Duodenal mucosa (tissue), 2 donors: Measurements from ENCODE around the gene HTR3E.
"Not testable (repeated sequence)": the region's sequence is repeated elsewhere in the genome, so short reads cannot be mapped to it uniquely, and the experiment has no call there.

Experiments
- H3K27ac ChIP-seq: one replicate; pipeline ENCODE4 v1.7.0; 2013; ENCODE audit warnings: low read depth, low read length
- H3K27me3 ChIP-seq, 2 donors: one replicate each; pipeline ENCODE4 v1.7.0; 2013; ENCODE audit warnings: low read length in 2 of 2, control low read depth in 1 of 2; ENCODE audit not compliant: insufficient read depth in 2 of 2, control insufficient read depth in 1 of 2
- H3K36me3 ChIP-seq, 2 donors: one replicate each; pipeline ENCODE4 v1.7.0; 2013; ENCODE audit warnings: low read length in 2 of 2, control low read depth in 1 of 2; ENCODE audit not compliant: insufficient read depth in 2 of 2, control insufficient read depth in 1 of 2
- H3K4me1 ChIP-seq, 2 donors: one replicate each; pipeline ENCODE4 v1.7.0; 2013; ENCODE audit warnings: low read length in 2 of 2, control low read depth in 1 of 2; ENCODE audit not compliant: insufficient read depth in 2 of 2, control insufficient read depth in 1 of 2
- H3K4me3 ChIP-seq, 2 donors: one replicate each; pipeline ENCODE4 v1.7.0; 2013; ENCODE audit warnings: low read length in 2 of 2, low read depth in 1 of 2
- H3K9ac ChIP-seq, 2 donors: one replicate each; pipeline ENCODE4 v1.7.0; 2013; ENCODE audit warnings: low read length in 2 of 2, low read depth in 1 of 2
- H3K9me3 ChIP-seq, 2 donors: one replicate each; pipeline ENCODE4 v1.7.0; 2013; ENCODE audit warnings: low read length in 2 of 2, control low read depth in 1 of 2; ENCODE audit not compliant: control insufficient read depth in 1 of 2

The HTR3E gene

GRCh38 chr3:184149770-184150169 is 52.9 kb downstream of the HTR3E start:
- not testable (repeated sequence) for H3K27ac ChIP-seq, H3K4me3 ChIP-seq, H3K36me3 ChIP-seq, H3K9ac ChIP-seq, H3K9me3 ChIP-seq, H3K4me1 ChIP-seq, H3K27me3 ChIP-seq

DNA sequence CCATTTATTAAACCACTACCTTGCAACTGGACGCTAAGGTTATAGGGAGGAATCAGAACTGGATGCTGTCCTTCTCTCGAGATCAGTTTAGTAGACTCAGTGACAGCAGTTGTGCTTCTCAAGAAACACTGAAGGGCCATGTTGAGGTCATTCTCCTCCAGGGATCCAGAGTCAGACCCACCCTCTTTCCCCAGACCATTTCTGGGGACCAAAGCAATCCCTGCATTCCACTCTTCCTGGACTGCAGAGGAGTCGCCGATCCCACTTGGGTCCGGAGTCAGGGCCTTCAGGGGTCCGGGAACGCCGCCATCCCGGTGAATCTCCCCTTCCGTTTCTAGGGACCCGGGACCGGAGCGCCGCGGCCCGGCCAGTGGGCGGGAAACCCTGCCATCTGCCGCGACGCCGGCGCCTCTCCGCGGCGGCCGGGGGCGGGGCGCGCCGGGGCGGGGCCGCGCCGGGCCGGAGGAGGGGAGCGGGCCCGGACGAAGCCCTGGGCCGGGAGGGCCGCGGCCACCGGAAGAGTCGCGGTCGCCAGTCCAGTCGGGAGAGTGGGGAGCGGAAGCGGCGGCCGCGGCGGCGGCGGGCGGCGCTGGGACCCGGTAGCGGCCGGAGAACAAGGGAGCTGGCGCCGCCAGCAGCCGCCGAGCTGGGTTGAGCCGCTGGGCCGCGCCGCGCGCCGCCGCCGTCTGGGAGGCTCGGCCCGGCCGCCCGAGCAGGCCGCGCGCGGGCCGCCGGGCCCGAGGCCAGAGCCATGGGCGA is 58.2 kb downstream of the HTR3E start, which contains the start of gene DVL3:
Gene DVL3 (plus strand): TSS at position 493 of the 759 bp plus-strand sequence. CDS start 259 bp downstream, at position 752.
- H3K27ac ChIP-seq = peak within 1 kb of the TSS; percentile 65
- H3K4me1 ChIP-seq = peaks cover 16 to 20% of the 10 kb centered on the region in 2 donors
- H3K36me3 ChIP-seq = no peaks in the 10 kb centered on the region
- peak within 1 kb of the TSS; percentile 95 to 97 for H3K4me3 ChIP-seq
- H3K9ac ChIP-seq = peak within 1 kb of the TSS; percentile 71 to 72
- H3K27me3 ChIP-seq = no peaks in the 10 kb centered on the region
- H3K9me3 ChIP-seq = no peaks in the 10 kb centered on the region

DNA sequence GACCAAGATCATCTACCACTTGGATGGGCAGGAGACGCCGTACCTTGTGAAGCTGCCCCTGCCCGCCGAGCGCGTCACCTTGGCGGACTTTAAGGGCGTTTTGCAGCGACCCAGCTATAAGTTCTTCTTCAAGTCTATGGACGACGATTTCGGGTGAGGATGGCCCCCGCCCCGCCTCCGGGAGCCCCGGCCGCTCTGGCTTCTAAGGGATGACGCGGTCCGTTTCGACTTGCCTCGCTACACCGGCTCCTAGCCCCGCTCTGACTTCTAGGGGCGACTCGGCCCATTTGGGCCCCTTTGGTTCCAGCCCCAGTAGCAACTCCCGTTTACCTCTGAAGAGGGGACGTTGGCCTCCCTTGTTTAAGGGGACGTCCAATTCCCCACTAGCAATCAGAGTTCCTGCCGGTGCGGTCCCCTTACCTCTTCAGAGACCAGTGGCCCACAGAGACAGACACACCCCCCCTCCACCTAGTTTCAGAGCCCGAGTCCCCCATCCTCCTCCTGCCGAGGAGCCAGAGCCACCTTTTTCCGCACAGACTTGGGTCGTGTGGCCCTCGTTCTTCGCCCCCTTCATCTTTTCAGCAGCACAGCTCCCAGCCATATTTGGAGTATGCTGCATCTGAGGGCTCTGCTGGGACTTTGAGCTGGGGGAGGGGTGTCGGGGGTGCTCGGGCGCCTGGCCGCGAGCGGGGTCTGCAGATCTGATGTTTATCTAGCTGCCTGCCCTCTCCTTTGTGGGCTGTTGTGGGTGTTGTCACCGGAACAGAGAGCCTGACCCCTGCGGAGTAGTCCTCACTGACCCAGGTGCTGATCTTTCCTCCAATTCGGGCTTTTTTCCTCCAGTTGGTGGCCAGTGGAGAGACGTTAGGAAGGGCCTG is 59.0 kb downstream of the HTR3E start:
- Histone ChIP-seq H3K9ac (peak overlapping the region; percentile 71 to 72), H3K9me3 (no peaks in the 10 kb centered on the region), H3K4me3 (peak overlapping the region; percentile 95 to 97), H3K4me1 (peaks cover 16 to 26% of the 10 kb centered on the region in 2 donors), H3K36me3 (no peaks in the 10 kb centered on the region), H3K27ac (peak overlapping the region; percentile 65), H3K27me3 (no peaks in the 10 kb centered on the region)

GRCh38 chr3:184156522-184156955 is 59.7 kb downstream of the HTR3E start:
- peak overlapping the region; percentile 65 for H3K27ac ChIP-seq
- H3K9me3 ChIP-seq = no peaks in the 10 kb centered on the region
- H3K27me3 ChIP-seq = no peaks in the 10 kb centered on the region
- peak overlapping the region; percentile 95 to 97 for H3K4me3 ChIP-seq
- peak overlapping the region; percentile 71 to 72 for H3K9ac ChIP-seq
- no peaks in the 10 kb centered on the region for H3K36me3 ChIP-seq
- peaks cover 16 to 27% of the 10 kb centered on the region in 2 donors for H3K4me1 ChIP-seq
